Neural cell (in vitro differentiated cells): ENCODE measurements around the gene ALG3. TPM values are rescaled to one million over a fixed set of nuclear protein-coding genes. Genes with fewer than 3 reads are reported as not detected.

Experiments
- H2AFZ ChIP-seq: fragments of 200-600, 300-800 bp; sonication (generic), shearing (Covaris generic); 2 replicates; pipeline ENCODE4 v1.6.0; 2014; ENCODE audit warnings: low read depth, mild to moderate bottlenecking, antibody characterized with exemption, low read length, moderate library complexity
- H3F3A ChIP-seq: fragments of 200-600 bp; shearing (Covaris generic); 2 replicates; pipeline ENCODE4 v1.6.1; 2016; ENCODE audit warnings: mild to moderate bottlenecking, moderate library complexity, mixed read lengths, antibody characterized with exemption, low read length; ENCODE audit not compliant: insufficient read depth, poor library complexity, severe bottlenecking
- H3K27ac ChIP-seq: fragments of 200-600, 300-800 bp; sonication (generic), shearing (Covaris generic); 2 replicates; pipeline ENCODE4 v1.5.1; 2014; ENCODE audit warnings: mild to moderate bottlenecking, low read length, moderate library complexity
- H3K27me3 ChIP-seq: fragments of 300-800, 200-600 bp; sonication (generic), shearing (Covaris generic); 2 replicates; pipeline ENCODE4 v1.6.0; 2014; ENCODE audit warnings: mild to moderate bottlenecking, low read depth, low read length, moderate library complexity; ENCODE audit not compliant: insufficient read depth
- H3K36me3 ChIP-seq: fragments of 300-800, 200-600 bp; sonication (generic), shearing (Covaris generic); 2 replicates; pipeline ENCODE4 v1.5.1; 2014; ENCODE audit warnings: mild to moderate bottlenecking, antibody characterized with exemption, low read length, moderate library complexity; ENCODE audit not compliant: insufficient read depth
- H3K4me2 ChIP-seq: fragments of 300-800, 200-600 bp; sonication (generic), shearing (Covaris generic); 2 replicates; pipeline ENCODE4 v1.6.0; 2014; ENCODE audit warnings: mild to moderate bottlenecking, low read length
- H3K4me3 ChIP-seq: fragments of 300-800, 200-600 bp; sonication (generic), shearing (Covaris generic); 2 replicates; pipeline ENCODE4 v1.5.1; 2014; ENCODE audit warnings: mild to moderate bottlenecking, low read length, moderate library complexity
- H3K79me2 ChIP-seq: fragments of 200-600 bp; shearing (Covaris generic); replicated peaks from 2 replicates; pipeline ENCODE4 v1.6.0; 2014; ENCODE audit warnings: mild to moderate bottlenecking, low read length, moderate library complexity; ENCODE audit not compliant: insufficient read depth
- H3K9ac ChIP-seq: fragments of 300-800, 200-600 bp; sonication (generic), shearing (Covaris generic); 2 replicates; pipeline ENCODE4 v1.6.1; 2016; ENCODE audit warnings: mild to moderate bottlenecking, low read length, mixed read lengths
- H3K9me2 ChIP-seq: fragments of 200-600 bp; shearing (Covaris generic); 2 replicates; pipeline ENCODE4 v1.6.1; 2016; ENCODE audit warnings: mild to moderate bottlenecking, low read length, mixed read lengths; ENCODE audit not compliant: insufficient read depth
- H3K9me3 ChIP-seq: fragments of 200-600, 300-800 bp; sonication (generic), shearing (Covaris generic); 2 replicates; pipeline ENCODE4 v1.6.1; 2016; ENCODE audit warnings: mild to moderate bottlenecking, mixed run types, low read length, moderate library complexity, mixed read lengths
- H4K20me1 ChIP-seq: fragments of 200-600 bp; shearing (Covaris generic); 2 replicates; pipeline ENCODE4 v1.6.1; 2016; ENCODE audit warnings: mild to moderate bottlenecking, mixed run types; ENCODE audit not compliant: insufficient read depth
- CTCF ChIP-seq: fragments of 450-650 bp; IDR thresholded peaks from 2 replicates; pipeline ENCODE4 v1.5.1; 2014; ENCODE audit warnings: antibody characterized with exemption, mild to moderate bottlenecking, moderate library complexity; ENCODE audit not compliant: poor library complexity, severe bottlenecking
- EP300 ChIP-seq: fragments of 450-650 bp; conservative IDR thresholded peaks from 2 replicates; pipeline ENCODE4 v1.6.1; 2014; ENCODE audit warnings: antibody characterized with exemption, mild to moderate bottlenecking, moderate library complexity; ENCODE audit not compliant: poor library complexity, severe bottlenecking
- EZH2 ChIP-seq: fragments of 200-600, 300-800 bp; shearing (Covaris generic), sonication (generic); IDR thresholded peaks from 2 replicates; pipeline ENCODE4 v1.6.1; 2014; ENCODE audit warnings: antibody characterized with exemption, low read length, borderline replicate concordance, mild to moderate bottlenecking; ENCODE audit not compliant: insufficient read depth, poor library complexity, severe bottlenecking
- MXI1 ChIP-seq: fragments of 450-650 bp; conservative IDR thresholded peaks from 2 replicates; pipeline ENCODE4 v1.6.1; 2014; ENCODE audit warnings: antibody characterized with exemption, mild to moderate bottlenecking; ENCODE audit not compliant: poor library complexity, severe bottlenecking
- POLR2AphosphoS5 ChIP-seq: IDR thresholded peaks from 2 replicates; pipeline ENCODE4 v1.6.1; 2012
- RAD21 ChIP-seq: fragments of 450-650 bp; conservative IDR thresholded peaks from 2 replicates; pipeline ENCODE4 v1.6.1; 2014; ENCODE audit warnings: antibody characterized with exemption, mild to moderate bottlenecking, moderate library complexity
- SMC3 ChIP-seq: fragments of 450-650 bp; conservative IDR thresholded peaks from 2 replicates; pipeline ENCODE4 v1.6.1; 2014; ENCODE audit warnings: antibody characterized with exemption, mild to moderate bottlenecking, moderate library complexity; ENCODE audit not compliant: poor library complexity
- TAF1 ChIP-seq: IDR thresholded peaks from 2 replicates; pipeline ENCODE4 v1.6.1; 2012; ENCODE audit warnings: low read depth
- polyA plus RNA-seq: library from polyadenylated mRNA; depleted of rRNA; stranded (reverse); fragments of >200 nt; gene quantifications from 2 replicates; pipeline ENCODE4 v1.2.3, GENCODE V29; 2014
- TF ChIP-seq, protein P1 (sequence below): IDR thresholded peaks from 2 replicates; pipeline ENCODE4 v1.6.1; 2012; ENCODE audit warnings: borderline replicate concordance

The ALG3 gene
- polyA plus RNA-seq, 1 donor from 2014 or later: 13.5 TPM

DNA sequence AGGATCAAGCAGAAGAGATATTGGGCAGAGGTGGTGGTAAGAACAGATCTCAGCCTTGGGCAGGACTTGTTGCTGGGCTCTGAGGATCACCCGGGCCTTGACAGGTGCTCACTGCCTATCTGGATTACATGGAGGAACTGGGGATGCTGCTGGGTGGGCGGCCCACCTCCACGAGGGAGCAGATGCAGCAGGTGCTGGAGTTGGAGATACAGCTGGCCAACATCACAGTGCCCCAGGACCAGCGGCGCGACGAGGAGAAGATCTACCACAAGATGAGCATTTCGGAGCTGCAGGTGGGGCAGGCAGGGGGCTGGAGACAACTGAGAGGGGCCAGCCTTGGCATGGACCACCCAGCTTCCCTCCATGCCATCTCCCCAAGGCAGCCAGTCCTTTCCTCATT, 34.9 kb upstream of the ALG3 start:
- Histone ChIP-seq H3K27me3 (peaks cover under 1% of the 10 kb centered on the region), H3K9me3 (no peaks in the 10 kb centered on the region), H3F3A (no peaks in the 10 kb centered on the region), H3K9me2 (no peaks in the 10 kb centered on the region), H3K4me3 (no peak overlapping the region), H4K20me1 (no peaks in the 10 kb centered on the region), H3K27ac (no peak overlapping the region), H3K36me3 (no peaks in the 10 kb centered on the region), H3K79me2 (no peaks in the 10 kb centered on the region), H2AFZ (no peak overlapping the region), H3K9ac (no peak overlapping the region), H3K4me2 (no peak overlapping the region)
- no peak for TF ChIP-seq TAF1
- TF ChIP-seq SMC3: no peak
- no peak for TF ChIP-seq CTCF
- TF ChIP-seq EP300: no peak
- TF ChIP-seq, protein P1, sequence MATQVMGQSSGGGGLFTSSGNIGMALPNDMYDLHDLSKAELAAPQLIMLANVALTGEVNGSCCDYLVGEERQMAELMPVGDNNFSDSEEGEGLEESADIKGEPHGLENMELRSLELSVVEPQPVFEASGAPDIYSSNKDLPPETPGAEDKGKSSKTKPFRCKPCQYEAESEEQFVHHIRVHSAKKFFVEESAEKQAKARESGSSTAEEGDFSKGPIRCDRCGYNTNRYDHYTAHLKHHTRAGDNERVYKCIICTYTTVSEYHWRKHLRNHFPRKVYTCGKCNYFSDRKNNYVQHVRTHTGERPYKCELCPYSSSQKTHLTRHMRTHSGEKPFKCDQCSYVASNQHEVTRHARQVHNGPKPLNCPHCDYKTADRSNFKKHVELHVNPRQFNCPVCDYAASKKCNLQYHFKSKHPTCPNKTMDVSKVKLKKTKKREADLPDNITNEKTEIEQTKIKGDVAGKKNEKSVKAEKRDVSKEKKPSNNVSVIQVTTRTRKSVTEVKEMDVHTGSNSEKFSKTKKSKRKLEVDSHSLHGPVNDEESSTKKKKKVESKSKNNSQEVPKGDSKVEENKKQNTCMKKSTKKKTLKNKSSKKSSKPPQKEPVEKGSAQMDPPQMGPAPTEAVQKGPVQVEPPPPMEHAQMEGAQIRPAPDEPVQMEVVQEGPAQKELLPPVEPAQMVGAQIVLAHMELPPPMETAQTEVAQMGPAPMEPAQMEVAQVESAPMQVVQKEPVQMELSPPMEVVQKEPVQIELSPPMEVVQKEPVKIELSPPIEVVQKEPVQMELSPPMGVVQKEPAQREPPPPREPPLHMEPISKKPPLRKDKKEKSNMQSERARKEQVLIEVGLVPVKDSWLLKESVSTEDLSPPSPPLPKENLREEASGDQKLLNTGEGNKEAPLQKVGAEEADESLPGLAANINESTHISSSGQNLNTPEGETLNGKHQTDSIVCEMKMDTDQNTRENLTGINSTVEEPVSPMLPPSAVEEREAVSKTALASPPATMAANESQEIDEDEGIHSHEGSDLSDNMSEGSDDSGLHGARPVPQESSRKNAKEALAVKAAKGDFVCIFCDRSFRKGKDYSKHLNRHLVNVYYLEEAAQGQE: no peak
- no peak for TF ChIP-seq EZH2
- TF ChIP-seq POLR2AphosphoS5: no peak
- no peak for TF ChIP-seq RAD21
- TF ChIP-seq MXI1: no peak

DNA sequence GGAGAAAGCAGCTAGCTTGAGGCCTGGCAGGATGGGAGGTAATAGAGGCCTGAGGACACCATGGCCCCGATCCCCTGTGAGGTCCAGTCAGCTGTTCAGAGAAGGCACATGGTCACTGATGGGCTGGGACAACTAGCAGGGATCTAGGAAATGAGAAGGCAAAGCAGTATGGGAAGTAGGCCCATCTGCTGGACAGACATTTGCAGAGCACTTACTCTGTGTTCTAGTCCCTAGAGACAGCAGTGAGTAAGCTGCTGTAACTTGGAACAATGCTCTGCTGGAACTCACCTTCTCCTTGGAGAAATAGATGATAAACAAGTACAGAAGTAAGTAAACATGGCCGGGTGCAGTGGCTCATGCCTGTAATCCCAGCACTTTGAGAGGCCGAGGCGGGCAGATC, 34.2 kb upstream of the ALG3 start:
- Histone ChIP-seq H3K27me3 (peaks cover 8% of the 10 kb centered on the region), H2AFZ (no peak overlapping the region), H3K9me3 (no peaks in the 10 kb centered on the region), H3F3A (no peaks in the 10 kb centered on the region), H3K9me2 (no peaks in the 10 kb centered on the region), H3K79me2 (no peaks in the 10 kb centered on the region), H3K27ac (no peak overlapping the region), H3K36me3 (no peaks in the 10 kb centered on the region), H3K9ac (no peak overlapping the region), H3K4me3 (no peak overlapping the region), H3K4me2 (no peak overlapping the region), H4K20me1 (no peaks in the 10 kb centered on the region)
- TF ChIP-seq, protein P1: no peak
- TF ChIP-seq CTCF (no peak), MXI1 (no peak), POLR2AphosphoS5 (no peak), EZH2 (no peak), TAF1 (no peak), EP300 (no peak), RAD21 (no peak), SMC3 (no peak)
